ENCODE results near the gene SOSTDC1.
A peak's percentile ranks its signal among the peaks of the same experiment; 100 is the strongest.

The SOSTDC1 gene

DNA sequence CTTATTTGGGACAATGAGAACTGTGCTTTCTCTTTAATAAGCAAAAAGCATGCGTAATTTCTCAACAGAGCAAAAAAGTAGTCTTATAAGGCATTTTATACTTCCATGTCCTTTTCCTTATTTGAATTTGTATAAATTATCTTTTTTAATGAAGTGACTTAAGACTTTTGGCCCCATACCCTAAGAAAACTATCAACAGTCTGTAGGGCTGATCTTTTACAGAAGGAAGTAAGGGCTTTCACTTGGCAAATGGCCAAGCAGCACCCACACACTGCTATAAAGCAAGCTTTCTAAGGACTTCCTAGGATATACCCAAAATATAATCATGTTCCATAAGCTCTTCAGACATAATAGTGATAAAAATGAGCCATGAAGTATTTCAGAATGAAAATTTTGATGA lies 47.6 kb downstream of the SOSTDC1 start:
- peak; percentile 49 to 82 (median 70) for DNase-seq

DNA sequence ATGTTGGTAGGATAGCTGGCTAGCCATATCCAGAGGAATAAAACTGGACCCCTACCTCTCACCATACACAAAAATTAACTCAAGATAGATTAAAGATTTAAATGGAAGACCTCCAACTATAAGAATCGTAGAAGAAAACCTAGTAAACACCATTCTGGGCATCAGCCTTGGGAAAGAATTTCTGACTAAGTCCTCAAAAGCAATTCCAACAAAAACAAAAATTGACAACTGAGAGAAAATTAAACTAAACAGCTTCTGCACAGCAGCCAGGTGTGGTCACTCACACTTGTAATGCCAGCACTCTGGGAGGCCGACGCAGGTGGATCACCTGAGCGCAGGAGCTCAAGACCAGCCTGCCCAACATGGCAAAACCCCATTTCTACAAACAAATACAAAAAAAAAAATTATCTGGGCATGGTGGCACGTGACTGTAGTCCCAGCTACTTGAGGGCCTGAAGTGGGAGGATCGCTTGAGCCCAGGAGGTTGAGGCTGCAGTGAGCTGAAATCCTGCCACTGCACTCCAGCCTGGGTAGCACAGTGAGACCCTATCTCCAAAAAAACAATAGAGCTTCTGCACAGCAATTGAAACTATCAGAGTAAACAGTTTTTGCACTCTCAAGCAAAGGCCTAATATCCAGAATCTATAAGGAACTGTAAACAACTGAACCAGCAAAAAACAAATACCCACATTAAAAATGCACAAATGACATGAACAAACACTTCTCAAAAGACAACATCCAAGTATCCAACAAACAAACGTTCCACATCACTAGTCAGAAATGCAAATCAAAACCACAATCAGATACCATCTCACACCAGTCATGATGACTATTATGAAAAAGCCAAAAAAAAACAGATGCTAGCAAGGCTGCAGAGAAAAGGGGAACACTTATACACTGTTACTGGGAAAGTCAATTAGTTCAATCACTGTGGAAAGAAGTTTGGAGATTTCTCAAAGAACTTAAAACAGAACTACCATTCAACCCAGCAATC lies 49.0 kb downstream of the SOSTDC1 start:
- DNase-seq = peak in 1 of 4 experiments; percentile 14

DNA sequence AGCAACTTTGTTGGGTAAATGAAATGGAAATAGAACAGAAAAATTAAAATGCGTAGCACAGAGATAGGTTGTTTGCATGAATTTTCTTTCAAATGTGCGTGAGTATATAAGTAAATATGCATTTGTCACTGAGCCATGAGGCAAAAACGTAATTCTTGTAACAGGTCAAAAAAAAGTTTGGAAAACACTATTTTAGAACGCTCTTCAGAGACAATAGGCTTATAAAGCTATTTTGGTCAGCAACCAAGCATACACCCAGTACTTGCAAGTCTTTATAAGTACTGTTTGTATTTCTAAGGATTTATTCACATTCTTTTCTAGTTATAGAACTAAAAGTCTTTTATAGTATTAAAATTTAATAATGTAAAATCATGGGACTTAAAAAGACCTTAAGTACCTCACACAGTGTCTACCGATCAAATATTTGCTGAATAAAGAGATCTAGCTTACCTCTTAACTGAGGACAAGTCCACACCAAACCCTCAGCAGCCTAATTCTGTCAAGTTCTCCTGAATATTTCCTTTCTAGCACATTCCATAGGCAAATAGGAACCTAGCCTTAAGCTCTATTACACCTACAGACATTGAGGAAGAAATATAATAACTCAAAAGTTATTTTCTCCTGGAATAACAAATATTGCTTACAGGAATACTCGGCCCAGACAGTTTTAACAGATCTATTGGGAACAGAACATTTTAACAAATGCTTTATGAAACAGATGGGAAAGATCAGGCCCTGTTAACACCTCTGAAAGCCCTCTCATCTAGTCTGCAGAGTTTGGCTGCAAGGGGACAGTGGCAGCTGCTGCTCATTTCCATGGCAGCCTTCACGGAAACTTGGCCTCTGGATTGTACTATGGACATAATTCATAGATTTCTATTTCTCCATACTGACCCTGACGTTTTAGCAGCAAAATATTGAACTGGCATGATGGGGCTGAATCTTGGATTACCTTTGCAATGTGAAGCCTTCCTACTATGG lies 53.0 kb downstream of the SOSTDC1 start:
- DNase-seq = no peak

All from suppressor macrophage (primary cell).